Astrocyte (in vitro differentiated cells and primary cell): Measurements from ENCODE around the gene SLC35F4.

ENCODE experiments used
- EZH2 ChIP-seq: IDR thresholded peaks from 2 replicates; pipeline ENCODE4 v1.6.1; 2012; ENCODE audit warnings: mild to moderate bottlenecking, low read length, inconsistent platforms; ENCODE audit not compliant: insufficient read depth
- TF ChIP-seq, protein P1 (sequence below): IDR thresholded peaks from 2 replicates; pipeline ENCODE4 v1.5.1; 2011; ENCODE audit warnings: low read depth, mild to moderate bottlenecking, inconsistent platforms, low read length, moderate library complexity; ENCODE audit not compliant: insufficient read depth

DNA sequence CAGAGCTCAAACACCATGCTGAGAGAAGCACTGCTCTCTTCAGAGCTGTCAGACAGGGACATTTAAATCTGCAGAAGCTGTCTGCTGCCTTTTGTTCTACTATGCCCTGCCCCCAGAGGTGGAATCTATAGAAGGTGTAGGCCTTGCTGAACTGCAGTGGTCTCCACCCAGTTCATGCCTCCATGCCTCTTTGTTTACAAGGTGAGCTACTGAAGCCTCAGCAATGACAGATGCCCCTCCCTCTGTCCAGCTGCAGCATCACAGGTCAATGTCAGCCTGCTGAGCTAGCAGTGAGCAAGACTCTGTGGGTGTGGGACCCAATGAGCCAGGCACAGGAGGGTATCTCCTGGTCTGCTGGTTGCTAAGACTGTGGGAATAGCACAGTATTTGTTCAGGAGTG lies 346.8 kb downstream of the SLC35F4 start:
- TF ChIP-seq, protein P1, sequence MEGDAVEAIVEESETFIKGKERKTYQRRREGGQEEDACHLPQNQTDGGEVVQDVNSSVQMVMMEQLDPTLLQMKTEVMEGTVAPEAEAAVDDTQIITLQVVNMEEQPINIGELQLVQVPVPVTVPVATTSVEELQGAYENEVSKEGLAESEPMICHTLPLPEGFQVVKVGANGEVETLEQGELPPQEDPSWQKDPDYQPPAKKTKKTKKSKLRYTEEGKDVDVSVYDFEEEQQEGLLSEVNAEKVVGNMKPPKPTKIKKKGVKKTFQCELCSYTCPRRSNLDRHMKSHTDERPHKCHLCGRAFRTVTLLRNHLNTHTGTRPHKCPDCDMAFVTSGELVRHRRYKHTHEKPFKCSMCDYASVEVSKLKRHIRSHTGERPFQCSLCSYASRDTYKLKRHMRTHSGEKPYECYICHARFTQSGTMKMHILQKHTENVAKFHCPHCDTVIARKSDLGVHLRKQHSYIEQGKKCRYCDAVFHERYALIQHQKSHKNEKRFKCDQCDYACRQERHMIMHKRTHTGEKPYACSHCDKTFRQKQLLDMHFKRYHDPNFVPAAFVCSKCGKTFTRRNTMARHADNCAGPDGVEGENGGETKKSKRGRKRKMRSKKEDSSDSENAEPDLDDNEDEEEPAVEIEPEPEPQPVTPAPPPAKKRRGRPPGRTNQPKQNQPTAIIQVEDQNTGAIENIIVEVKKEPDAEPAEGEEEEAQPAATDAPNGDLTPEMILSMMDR, result no peak
- no peak for TF ChIP-seq EZH2
